IPS DF 6.9 (cell line): ENCODE data around the gene APBA1.
"Not testable (repeated sequence)": the region's sequence is repeated elsewhere in the genome, so short reads cannot be mapped to it uniquely, and the experiment has no call there.

ENCODE experiments used
- DNase-seq: peaks from one replicate; pipeline ENCODE4 v3.0.0-alpha.2; 2013; ENCODE audit warnings: low read depth, low spot score
- H3K27ac ChIP-seq: one replicate; pipeline ENCODE4 v1.5.1; 2013; ENCODE audit warnings: low read length, control low read depth
- H3K27me3 ChIP-seq: 2 replicates; pipeline ENCODE4 v1.6.1; 2013; ENCODE audit warnings: mild to moderate bottlenecking, low read length; ENCODE audit not compliant: control insufficient read depth, insufficient read depth
- H3K36me3 ChIP-seq: 2 replicates; pipeline ENCODE4 v1.6.1; 2013; ENCODE audit warnings: low read length; ENCODE audit not compliant: control insufficient read depth, insufficient read depth
- H3K4me1 ChIP-seq: 2 replicates; pipeline ENCODE4 v1.6.1; 2013; ENCODE audit warnings: low read length; ENCODE audit not compliant: control insufficient read depth, insufficient read depth
- H3K4me3 ChIP-seq: 2 replicates; pipeline ENCODE4 v1.5.1; 2013; ENCODE audit warnings: mild to moderate bottlenecking, low read length
- H3K9me3 ChIP-seq: 2 replicates; pipeline ENCODE4 v1.6.1; 2013; ENCODE audit warnings: low read length, inconsistent platforms; ENCODE audit not compliant: control insufficient read depth, insufficient read depth
- WGBS: extraction: QIAGEN DNeasy Blood & Tissue Kit; methylation state at CpG from one replicate; pipeline ENCODE4 v1.1.7; 2013; ENCODE audit warnings: mixed read lengths, missing lambda C conversion rate; ENCODE audit not compliant: insufficient read length, insufficient coverage; 5-methylcytosine and 5-hydroxymethylcytosine counted together

The APBA1 gene

GRCh38 chr9:69412741-69413150 lies 259.4 kb downstream of the APBA1 start:
- H3K9me3 ChIP-seq, result no peaks in the 10 kb centered on the region
- H3K4me3 ChIP-seq, result no peak overlapping the region
- no CpG with 5 or more reads among the region's 20 CpGs for WGBS

GRCh38 chr9:69411931-69412740 lies 260.0 kb downstream of the APBA1 start:
- no peak overlapping the region for H3K27ac ChIP-seq
- no peaks in the 10 kb centered on the region for H3K9me3 ChIP-seq
- no peaks in the 10 kb centered on the region for H3K27me3 ChIP-seq
- no CpG with 5 or more reads among the region's 52 CpGs for WGBS
- DNase-seq, result no peak
- no peaks in the 10 kb centered on the region; the same call in 1 of the 2 replicates for H3K4me1 ChIP-seq
- no peaks in the 10 kb centered on the region for H3K36me3 ChIP-seq
- H3K4me3 ChIP-seq, result no peak overlapping the region

More at GRCh38 chr9:69412741-69413150, 259.4 kb downstream of the APBA1 start:
- H3K4me1 ChIP-seq, result no peaks in the 10 kb centered on the region; the same call in 1 of the 2 replicates
- H3K27ac ChIP-seq, result no peak overlapping the region
- no peaks in the 10 kb centered on the region for H3K27me3 ChIP-seq
- no peaks in the 10 kb centered on the region for H3K36me3 ChIP-seq
- DNase-seq, result peak; percentile 75

DNA sequence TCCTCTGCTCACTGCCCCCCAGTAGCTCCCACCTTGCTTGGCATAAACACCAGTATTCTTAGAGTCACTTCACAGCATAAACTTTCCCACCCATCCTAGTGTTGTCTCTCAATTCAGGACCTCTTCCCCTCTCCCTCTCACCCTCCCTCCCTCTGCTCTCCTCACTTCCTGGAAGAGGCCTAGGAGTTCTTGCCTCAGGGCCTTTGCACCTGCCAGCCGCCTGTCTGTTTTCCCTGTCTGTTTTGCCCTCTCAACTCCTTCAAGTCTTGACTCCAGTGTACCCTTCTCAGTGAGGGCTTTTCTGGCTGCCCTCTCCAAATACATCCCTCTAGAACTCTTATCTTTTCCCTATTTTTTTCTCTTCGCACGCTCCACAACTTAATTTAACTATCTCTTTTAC lies 260.9 kb downstream of the APBA1 start:
- whole genome bisulfite sequencing, result 100% methylated on average over 2 of the region's 3 CpGs
- Histone ChIP-seq H3K4me1 (no peaks in the 10 kb centered on the region; the same call in 1 of the 2 replicates), H3K27ac (no peak overlapping the region), H3K4me3 (no peak overlapping the region), H3K27me3 (no peaks in the 10 kb centered on the region), H3K36me3 (no peaks in the 10 kb centered on the region), H3K9me3 (no peaks in the 10 kb centered on the region)
- no peak for DNase-seq

GRCh38 chr9:69409936-69410335 lies 262.2 kb downstream of the APBA1 start:
- not testable (repeated sequence) for DNase-seq
- WGBS, result no CpG with 5 or more reads among the region's 6 CpGs

DNA sequence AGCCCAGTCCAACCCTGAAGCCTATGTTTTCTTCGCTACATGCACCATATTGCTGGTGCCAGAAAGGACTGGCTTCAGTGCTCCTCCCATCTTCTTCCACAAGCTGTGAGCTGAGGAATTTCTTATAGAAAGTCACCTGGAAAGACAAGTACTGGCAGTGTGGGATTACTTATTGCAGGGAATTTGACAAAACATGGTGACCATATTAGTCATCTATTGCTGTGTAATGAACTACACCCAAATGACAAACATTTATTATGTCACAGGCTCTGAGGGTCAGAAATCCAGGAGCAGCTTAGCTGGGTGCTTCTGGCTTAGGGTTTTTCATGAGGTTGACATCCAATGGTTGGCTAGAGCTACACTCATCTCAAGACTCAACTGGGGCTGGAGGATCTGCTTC lies 271.7 kb downstream of the APBA1 start:
- Histone ChIP-seq H3K27me3 (no peaks in the 10 kb centered on the region), H3K4me1 (no peaks in the 10 kb centered on the region), H3K27ac (no peak overlapping the region), H3K4me3 (no peak overlapping the region), H3K36me3 (no peaks in the 10 kb centered on the region), H3K9me3 (no peaks in the 10 kb centered on the region)
- no CpG with 5 or more reads among the region's 1 CpG for WGBS
- DNase-seq, result no peak

More at GRCh38 chr9:69409936-69410335, 262.2 kb downstream of the APBA1 start:
- not testable (repeated sequence) for H3K9me3 ChIP-seq, H3K36me3 ChIP-seq, H3K27me3 ChIP-seq, H3K27ac ChIP-seq, H3K4me3 ChIP-seq, H3K4me1 ChIP-seq

DNA sequence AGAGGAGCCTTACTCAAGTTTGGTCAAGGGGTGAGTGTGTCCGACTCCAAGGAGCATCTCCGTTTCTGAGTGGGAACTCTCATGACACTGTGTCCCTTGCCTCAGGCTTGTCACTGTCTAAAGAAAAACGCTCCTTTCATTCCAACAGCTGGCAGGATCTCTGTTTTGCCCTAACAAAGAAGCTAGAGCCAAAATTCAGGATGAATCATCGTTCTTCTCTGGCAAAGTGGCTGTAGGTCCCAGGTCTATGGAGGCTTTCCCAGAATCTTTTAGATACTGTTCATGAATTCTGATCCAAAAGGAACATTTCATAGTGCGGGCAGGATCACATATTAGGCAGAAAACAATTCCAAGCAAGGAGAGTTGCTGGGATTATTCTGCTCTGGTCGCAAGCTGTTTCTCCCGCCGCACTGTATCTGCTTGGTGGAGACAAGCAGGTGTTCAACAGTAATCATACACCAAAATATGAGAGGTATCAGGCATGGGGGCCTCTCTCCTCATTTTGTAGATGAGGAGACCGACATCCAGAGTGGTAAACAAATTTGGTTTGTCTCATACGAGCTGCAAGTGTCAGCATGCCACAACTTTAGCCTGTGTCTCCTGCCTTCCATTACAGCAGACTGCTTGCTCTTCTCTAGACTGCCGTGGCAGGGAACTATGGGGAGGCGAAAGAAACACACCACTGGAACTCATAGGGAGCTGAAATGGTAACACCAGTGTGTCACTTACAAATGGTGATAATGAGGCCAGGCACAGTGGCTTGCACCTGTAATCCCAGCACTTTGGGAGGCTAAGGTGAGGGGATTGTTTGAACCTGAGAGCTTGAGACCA lies 274.6 kb downstream of the APBA1 start:
- no CpG with 5 or more reads among the region's 12 CpGs for WGBS
- no peaks in the 10 kb centered on the region for H3K27me3 ChIP-seq
- no peaks in the 10 kb centered on the region for H3K9me3 ChIP-seq
- no peak overlapping the region for H3K27ac ChIP-seq
- H3K4me1 ChIP-seq, result no peaks in the 10 kb centered on the region
- H3K4me3 ChIP-seq, result no peak overlapping the region
- DNase-seq, result no peak
- no peaks in the 10 kb centered on the region for H3K36me3 ChIP-seq

DNA sequence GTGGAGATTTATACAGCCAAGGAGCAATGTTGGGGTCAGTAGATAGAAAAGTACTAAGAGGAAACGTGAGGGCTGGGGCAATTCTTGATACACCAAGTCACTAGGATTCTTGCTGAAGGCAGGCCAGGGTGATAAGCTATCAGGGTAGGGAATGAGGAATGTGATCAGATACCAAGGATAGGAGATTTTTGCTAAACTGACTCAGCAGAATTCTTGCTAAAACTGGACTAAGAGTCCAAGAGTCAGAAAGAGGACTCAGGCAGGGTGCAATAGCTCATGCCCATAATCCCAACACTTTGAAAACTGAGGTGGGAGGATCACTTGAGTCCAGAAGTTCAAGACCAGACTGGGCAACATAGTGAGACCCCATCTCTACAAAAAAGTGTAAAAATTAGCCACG lies 275.4 kb downstream of the APBA1 start:
- no peak overlapping the region for H3K4me3 ChIP-seq
- no CpG with 5 or more reads among the region's 2 CpGs for WGBS
- no peak for DNase-seq
- H3K9me3 ChIP-seq, result no peaks in the 10 kb centered on the region
- no peaks in the 10 kb centered on the region for H3K4me1 ChIP-seq
- no peak overlapping the region for H3K27ac ChIP-seq
- H3K27me3 ChIP-seq, result no peaks in the 10 kb centered on the region
- peaks cover 1% of the 10 kb centered on the region; the same call in 1 of the 2 replicates for H3K36me3 ChIP-seq

GRCh38 chr9:69395718-69396117 lies 276.5 kb downstream of the APBA1 start:
- no CpG with 5 or more reads among the region's 5 CpGs for WGBS
- DNase-seq, result no peak
- H3K36me3 ChIP-seq, result peaks cover 4% of the 10 kb centered on the region; the same call in 1 of the 2 replicates
- no peak overlapping the region for H3K4me3 ChIP-seq
- H3K4me1 ChIP-seq, result no peaks in the 10 kb centered on the region
- H3K9me3 ChIP-seq, result no peaks in the 10 kb centered on the region
- no peak overlapping the region for H3K27ac ChIP-seq
- H3K27me3 ChIP-seq, result no peaks in the 10 kb centered on the region

DNA sequence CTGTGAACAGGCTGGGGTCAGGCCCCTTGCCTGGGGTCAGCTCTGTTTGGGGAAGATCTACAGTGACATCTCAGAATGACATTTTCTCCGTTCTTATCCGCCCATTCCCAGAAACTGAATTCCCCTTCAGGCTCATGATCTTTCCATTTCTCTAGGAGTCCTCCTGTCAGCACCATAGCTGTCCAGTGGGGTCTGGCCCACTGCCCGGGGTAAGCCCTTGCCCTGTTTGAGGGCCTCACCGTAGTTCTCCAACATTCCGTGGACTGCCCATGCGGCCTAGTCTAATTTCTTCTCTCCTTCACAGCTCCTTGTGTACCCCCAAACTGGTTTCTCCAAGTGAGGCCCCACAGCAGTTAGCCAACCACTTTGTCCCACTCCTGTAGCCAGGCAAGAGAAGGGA lies 278.7 kb downstream of the APBA1 start:
- no peaks in the 10 kb centered on the region for H3K27me3 ChIP-seq
- H3K36me3 ChIP-seq, result peaks cover 4% of the 10 kb centered on the region; the same call in 1 of the 2 replicates
- no peaks in the 10 kb centered on the region for H3K9me3 ChIP-seq
- H3K4me1 ChIP-seq, result no peaks in the 10 kb centered on the region
- no peak for DNase-seq
- no peak overlapping the region for H3K4me3 ChIP-seq
- no peak overlapping the region for H3K27ac ChIP-seq
- WGBS, result no CpG with 5 or more reads among the region's 6 CpGs

- Histone ChIP-seq H3K4me1 (no peaks in the 10 kb centered on the region), H3K9me3 (no peaks in the 10 kb centered on the region), H3K36me3 (peaks cover 9% of the 10 kb centered on the region), H3K4me3 (no peak overlapping the region), H3K27me3 (no peaks in the 10 kb centered on the region), H3K27ac (no peak overlapping the region)
- WGBS, result no CpG with 5 or more reads among the region's 5 CpGs
- no peak for DNase-seq
These were observed 279.3 kb downstream of the APBA1 start for GRCh38 chr9:69392826-69393225.
